GM12801 (cell line): ENCODE results near the gene JUND.

Experiments used
- TF ChIP-seq, protein P1 (sequence below): IDR thresholded peaks from one replicate; pipeline ENCODE4 v1.5.1; 2011; ENCODE audit warnings: control low read depth; ENCODE audit not compliant: insufficient read length; ENCODE audit errors: extremely low read depth

The JUND gene

DNA sequence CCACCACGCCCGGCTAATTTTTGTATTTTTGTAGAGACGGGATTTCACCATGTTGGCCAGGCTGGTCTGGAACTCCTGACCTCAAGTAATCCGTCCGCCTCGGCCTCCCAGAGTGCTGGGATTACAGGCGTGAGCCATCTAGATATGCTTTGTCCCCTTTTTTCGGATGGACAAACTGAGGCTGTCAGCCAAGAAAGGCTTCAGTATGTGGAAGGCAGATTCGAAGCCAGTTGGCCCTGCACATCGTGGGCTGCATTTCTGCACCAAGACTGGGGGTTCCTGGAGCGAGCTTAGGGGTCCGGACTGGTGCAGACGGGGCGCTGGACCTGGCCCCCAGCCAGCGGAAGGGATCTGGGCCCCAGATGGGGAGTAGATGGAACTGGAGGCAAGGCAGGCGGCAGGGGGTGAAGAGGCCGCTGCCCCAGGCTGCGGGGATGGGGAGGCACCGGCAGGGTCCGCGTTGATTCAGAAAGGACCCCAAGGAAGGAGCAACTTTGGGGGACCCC, 9.7 kb upstream of the JUND start:
- TF ChIP-seq, protein P1, sequence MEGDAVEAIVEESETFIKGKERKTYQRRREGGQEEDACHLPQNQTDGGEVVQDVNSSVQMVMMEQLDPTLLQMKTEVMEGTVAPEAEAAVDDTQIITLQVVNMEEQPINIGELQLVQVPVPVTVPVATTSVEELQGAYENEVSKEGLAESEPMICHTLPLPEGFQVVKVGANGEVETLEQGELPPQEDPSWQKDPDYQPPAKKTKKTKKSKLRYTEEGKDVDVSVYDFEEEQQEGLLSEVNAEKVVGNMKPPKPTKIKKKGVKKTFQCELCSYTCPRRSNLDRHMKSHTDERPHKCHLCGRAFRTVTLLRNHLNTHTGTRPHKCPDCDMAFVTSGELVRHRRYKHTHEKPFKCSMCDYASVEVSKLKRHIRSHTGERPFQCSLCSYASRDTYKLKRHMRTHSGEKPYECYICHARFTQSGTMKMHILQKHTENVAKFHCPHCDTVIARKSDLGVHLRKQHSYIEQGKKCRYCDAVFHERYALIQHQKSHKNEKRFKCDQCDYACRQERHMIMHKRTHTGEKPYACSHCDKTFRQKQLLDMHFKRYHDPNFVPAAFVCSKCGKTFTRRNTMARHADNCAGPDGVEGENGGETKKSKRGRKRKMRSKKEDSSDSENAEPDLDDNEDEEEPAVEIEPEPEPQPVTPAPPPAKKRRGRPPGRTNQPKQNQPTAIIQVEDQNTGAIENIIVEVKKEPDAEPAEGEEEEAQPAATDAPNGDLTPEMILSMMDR, result no peak

DNA sequence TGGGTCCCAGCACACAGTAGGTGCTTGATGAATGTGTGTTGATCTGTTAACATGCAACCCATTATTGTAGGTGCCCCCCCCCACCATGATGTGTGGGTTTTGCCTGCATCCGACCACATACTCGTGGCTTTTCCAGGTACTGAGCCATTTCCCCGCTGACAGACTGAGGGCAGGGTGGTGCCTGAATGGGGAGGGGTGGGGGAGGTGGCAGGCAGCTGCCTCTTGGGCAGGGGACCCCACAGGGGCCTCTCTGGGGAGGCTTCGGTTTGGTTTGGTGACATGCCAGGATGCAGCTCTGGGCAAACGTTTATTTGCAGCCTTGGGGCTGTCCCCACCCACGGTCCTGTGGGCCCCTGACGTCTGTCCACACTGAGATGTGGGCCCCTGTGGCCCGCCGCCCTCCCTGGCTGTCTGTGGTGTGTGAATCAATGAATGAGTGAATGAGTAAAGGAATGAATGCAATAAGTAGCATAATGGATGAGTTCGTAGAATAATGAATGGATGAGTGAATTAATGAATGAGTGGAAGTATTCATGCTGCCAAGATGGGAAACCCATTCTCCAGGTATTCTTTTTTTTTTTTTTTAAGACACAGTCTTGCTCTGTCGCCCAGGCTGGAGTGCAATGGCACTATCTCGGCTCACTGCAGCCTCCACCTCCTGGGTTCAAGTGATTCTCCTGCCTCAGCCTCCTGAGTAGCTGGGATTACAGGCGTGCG, 9.0 kb upstream of the JUND start:
- TF ChIP-seq, protein P1, result no peak

DNA sequence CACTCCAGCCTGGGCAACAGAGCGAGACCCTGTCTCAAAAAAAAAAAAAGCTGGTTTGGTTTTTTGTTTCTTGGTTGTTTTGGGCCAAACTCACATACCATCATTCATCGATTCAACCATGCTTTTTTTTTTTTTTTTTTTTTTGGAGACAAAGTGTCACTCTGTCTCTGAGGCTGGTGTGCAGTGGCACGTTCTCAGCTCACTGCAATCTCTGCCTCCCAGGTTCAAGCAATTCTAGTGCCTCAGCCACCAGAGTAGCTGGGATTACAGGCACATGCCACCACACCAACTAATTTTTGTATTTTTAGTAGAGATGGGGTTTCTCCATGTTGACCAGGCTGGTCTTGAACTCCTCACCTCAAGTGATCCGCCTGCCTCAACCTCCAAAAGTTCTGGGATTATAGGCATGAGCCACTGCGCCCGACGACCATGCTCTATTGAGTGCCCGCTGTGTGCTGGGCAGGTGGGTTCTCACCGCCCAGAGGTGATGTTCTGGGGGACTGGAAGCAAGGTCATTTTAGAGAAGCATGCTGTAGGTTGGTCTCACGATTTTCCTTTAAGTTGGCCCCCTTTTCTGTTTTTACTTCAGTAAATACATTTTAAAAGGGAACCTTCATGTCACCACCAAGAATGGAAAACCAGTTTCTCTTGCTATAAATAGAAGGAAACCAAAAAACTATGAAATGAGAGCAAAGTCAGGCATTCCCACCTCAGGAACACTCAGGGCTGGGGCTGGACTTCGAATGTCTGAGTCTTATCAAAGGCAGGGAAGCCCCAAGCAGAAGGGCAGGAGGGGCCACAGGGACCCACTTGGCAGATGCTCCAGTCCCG, 8.3 kb upstream of the JUND start:
- TF ChIP-seq, protein P1, result no peak

DNA sequence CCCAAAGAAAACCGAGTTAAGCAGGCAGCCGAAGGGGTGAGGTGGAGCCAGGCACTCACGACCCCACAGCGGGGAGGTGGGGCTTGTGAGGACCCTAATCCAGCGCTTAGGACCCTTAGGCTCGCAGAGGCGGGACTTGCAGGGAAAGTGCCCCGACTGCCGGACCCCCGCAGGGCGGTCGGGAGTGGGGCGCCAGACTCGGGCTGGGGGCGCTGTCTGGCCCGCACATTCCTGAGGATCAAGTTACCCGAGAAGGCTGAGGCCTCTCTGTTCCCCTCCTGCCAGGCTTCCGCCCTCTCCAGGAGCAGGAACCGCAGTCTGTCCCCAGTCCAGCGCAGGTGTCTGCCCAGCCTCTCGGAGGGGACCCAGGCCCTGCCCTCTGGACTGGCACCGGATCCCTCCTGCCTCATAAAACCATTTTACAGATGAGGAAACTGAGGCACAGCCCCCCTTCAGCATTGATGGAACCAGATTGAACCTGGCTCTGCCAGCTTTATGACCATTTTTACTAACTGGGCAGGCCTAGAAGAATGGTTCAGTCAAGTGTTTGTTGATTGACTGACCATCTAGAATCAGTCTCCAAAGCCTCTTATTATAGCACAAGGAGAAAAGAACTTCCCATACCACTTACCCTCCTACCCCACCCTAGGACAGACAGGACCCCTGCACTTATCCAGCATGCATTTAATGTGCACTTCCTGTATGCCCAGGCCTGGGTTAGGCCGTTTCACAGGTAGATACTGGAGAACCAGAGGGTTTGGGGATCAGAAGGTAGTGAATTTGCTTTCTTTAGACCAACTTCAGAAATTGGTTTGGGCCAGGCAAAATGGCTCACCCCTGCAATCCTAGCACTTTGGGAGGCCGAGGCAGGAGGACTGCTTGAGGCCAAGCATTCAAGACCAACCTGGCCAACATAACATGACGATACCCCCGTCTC, 6.7 kb upstream of the JUND start:
- TF ChIP-seq, protein P1, result no peak

DNA sequence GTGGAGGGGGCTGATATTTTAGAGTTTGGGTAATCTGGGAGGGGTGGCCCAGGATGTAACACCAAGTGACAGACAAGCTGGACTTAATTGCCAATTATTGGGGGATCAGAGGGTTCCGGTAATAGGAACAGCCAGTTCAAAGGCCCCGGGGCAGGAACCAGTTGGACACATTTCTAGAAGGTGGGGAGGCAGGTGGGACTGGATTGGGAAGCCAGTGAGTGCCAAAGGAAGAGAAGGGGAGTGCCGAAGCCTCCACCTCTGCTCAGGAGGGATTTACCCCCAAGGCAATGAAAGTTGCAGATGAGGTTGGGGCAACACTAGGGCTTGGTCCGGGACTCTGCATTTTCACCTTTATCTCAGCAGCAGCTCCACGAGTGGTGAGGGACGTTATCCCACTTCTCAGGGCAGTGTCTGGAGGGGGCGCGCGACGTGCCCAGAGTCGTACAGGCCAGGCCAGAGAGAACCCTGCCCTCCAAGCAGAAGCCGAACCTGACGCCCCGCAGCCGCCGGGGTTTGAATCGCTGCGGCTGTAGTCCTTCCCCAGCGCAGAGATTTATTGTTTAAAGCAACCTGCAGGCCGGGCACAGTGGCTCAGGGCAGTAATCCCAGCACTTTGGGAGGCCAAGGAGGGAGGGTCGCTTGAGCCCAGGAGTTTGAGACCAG, 5.7 kb upstream of the JUND start:
- TF ChIP-seq, protein P1, result no peak

DNA sequence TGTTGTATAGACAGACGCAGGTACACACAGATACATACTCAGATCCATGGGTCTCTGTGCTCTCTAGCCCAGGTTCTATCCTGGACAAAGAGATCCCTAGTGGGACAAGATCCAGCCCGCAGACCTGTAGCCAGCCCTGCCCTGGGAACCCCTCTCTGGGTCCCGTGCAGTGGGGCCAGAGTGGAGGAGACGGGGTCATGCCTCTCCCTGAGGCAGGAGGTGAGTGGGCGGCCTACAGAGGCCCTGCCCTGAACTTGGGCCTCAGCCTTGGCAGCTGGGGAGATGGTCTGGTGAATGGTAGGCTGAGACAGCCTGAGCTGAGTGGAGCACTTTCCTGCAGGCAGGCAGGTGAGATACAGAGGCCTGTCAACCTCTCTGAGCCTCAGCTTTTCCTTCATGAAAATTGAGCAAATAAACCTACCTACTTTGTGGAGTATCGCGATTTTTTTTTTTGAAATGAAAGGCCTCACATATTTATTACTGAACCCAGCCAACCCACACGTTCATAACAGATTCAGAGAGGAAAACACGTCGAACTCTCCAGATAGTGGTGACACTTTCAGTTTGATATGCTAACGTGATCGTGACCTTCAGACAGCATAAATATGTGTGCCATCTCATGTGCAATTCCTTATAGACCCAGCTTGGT, 3.4 kb upstream of the JUND start:
- TF ChIP-seq, protein P1, result no peak
